Fibroblast of skin of abdomen (primary cell): Measurements from ENCODE around the gene ASB11. TPM values are rescaled to one million over a fixed set of nuclear protein-coding genes. Genes with fewer than 3 reads are reported as not detected.
A peak's percentile ranks its signal among the peaks of the same experiment; 100 is the strongest.

ENCODE experiments used
- DNase-seq: peaks from one replicate; pipeline ENCODE4 v3.0.0-alpha.2; 2013
- polyA plus RNA-seq, 2 experiments: library from polyadenylated mRNA; unstranded; fragments of 120-200 nt; gene quantifications; one replicate each; pipeline ENCODE4 v1.2.1, GENCODE V29; 2013; ENCODE audit not compliant: insufficient read length in 2 of 2

ASB11 gene, protein sequence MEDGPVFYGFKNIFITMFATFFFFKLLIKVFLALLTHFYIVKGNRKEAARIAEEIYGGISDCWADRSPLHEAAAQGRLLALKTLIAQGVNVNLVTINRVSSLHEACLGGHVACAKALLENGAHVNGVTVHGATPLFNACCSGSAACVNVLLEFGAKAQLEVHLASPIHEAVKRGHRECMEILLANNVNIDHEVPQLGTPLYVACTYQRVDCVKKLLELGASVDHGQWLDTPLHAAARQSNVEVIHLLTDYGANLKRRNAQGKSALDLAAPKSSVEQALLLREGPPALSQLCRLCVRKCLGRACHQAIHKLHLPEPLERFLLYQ
- not detected for polyA plus RNA-seq (2013, experiment 1 of 2; ENCODE audit: insufficient read length)
- 0.04 TPM for polyA plus RNA-seq (2013, experiment 2 of 2; ENCODE audit: insufficient read length)

- DNase-seq, result no peak
These were observed at the start of gene ASB11 for GRCh38 chrX:15315509-15315908. Gene ASB11 (minus strand): TSS chrX:15315640. CDS start chrX:15315605, 35 bp downstream.

DNA sequence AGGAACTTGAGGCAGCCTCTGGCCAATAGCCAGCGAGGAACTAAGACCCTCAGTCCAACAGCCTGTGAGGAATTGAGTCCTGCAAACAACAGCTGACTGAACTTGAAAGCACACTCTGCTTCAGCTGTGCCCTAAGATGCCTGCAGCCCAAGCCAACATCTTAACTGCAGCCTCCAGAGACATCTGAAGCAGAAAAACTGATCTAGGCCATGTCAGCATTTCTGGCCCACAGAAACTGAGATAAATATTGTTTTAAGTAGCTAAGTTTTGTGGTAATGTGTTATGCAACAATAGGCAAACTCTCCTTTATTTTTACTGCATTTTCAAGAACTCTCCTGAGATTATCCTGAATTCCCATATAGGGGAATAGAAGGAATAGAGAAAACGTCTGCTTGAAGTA, 44.3 kb upstream of the ASB11 start:
- DNase-seq, result no peak

- DNase-seq, result no peak
These were observed 43.1 kb upstream of the ASB11 start for GRCh38 chrX:15358533-15358932.

GRCh38 chrX:15356444-15356843, 41.0 kb upstream of the ASB11 start:
- no peak for DNase-seq

- no peak for DNase-seq
These were observed 35.0 kb upstream of the ASB11 start for GRCh38 chrX:15350329-15350996.

GRCh38 chrX:15349046-15349445, 33.6 kb upstream of the ASB11 start:
- DNase-seq, result peak; percentile 53

GRCh38 chrX:15345976-15346375, 30.5 kb upstream of the ASB11 start:
- no peak for DNase-seq

- DNase-seq, result no peak
These were observed 28.7 kb upstream of the ASB11 start for GRCh38 chrX:15344106-15344505.

DNA sequence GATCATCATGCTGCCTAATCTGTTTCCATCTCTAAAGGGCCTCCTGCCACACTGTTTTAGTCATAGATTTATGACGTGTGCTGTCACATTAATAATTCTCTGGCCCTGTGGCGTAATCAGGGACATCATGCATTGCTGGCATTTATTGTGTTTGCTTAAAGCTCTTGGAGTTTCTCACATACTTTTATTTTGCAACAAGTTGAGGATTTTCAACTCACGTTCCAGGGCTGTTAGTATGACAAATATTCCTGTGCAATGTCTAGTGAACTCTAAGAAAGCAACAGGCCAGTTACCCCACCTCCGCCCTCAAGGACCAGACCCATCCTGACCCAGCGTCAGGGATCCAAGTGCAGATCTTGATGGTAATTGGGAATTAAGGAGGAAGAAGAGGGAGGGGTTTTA, 27.6 kb upstream of the ASB11 start:
- peak; percentile 53 for DNase-seq

DNA sequence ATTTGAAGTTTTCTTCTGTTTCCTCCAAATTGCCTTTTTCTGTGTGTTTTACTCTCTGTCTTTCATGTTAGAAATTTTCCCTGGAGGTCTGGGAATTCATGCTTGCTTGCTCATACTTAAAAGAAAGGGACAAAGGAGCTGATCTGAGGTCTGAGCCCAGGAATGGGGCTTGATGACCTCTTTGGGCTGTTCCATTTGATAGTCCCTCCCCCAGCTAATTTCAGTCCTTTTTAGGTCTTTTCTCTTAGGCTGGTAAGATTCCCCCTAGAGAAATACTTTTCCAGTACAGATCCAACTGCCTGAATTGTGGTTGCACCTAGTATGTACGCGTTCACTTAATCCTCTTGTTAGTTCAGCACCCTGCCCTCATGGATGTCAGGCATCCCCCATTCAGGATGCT, 25.4 kb upstream of the ASB11 start:
- no peak for DNase-seq

DNA sequence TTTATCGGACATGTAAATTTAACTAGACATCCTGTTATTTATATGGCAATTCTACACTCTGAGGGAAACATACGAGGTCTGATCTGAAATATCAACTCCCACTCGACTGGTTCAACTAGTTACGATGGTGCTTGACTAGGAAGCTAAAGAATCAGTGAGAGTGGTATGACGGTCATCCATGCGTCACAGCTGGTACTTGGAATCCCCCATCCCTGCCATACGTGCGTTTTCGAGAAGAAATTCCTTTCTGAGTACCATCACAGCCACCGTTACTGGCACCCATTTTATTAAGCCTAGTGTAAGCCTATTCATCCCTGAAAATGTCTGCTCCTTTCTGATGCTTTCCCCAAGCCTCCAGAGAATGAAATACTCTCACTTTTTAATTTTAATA, 20.6 kb upstream of the ASB11 start:
- DNase-seq, result peak; percentile 41

DNA sequence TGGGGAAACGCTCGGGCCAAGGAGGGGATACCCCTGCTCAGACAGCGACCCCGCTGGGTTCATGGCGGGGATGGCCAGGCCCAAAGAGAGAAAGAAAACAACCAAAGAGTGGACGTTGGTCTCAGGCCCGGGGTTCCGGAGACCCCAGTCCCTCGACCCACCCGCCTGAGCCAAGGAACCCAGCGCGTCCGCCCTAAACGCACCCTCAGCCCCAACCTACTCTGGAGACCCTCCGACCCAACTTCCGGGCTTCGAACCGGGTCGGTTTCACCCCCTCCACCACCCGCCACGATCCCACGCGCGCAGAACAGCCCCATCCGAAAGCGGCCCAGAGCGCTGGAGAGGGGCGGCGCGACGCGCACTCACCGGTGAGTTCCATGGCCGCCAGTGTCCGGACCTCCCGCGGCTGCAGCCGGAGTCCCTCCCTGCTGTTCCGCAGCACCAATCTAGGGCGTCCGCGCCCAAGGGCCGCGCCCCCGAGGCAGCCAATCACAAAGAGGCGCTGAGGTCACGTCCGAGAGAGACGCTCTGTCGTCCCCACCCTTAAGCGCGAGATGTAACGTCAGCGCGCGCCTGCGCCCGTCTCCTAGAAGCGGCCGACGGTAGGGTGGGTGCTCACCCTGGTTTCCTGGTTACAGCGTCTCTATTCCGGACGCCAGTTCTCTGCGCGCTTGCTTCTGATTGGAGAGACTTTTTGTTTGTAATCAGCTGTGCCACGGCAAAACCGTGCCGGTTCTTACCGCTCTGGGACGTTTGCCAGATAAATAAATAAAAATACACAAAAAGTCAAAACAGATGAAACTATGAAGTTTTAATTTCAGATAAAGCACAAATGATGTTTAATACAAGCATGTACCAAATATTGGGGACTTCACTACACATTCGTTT, 19.9 kb upstream of the ASB11 start, which contains the start of gene PIGA:
TSS of gene PIGA (minus strand) at position 389 of the 888 bp plus-strand sequence. CDS start 3,593 bp downstream, outside the sequence.
- DNase-seq, result peak; percentile 97

GRCh38 chrX:15334561-15334960, 19.1 kb upstream of the ASB11 start:
- no peak for DNase-seq

DNA sequence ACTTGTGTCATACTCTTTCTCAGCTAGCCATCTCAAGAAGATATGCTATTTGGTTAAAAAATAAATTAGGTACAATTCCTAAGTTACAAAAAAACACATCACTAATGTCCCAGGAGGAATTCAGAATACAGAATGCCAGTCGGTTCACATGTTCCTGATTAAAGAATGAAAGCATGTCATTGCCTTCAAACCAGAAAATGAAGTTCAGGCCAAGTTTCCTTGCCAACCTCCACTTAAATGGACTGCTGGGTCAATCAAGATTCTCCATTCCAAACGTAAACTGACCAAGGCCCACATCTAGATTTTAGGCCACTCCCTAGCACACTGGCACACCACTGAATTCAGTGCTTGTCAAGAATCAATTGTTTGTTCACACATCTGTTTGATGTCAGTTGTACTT, 13.4 kb upstream of the ASB11 start:
- no peak for DNase-seq

DNA sequence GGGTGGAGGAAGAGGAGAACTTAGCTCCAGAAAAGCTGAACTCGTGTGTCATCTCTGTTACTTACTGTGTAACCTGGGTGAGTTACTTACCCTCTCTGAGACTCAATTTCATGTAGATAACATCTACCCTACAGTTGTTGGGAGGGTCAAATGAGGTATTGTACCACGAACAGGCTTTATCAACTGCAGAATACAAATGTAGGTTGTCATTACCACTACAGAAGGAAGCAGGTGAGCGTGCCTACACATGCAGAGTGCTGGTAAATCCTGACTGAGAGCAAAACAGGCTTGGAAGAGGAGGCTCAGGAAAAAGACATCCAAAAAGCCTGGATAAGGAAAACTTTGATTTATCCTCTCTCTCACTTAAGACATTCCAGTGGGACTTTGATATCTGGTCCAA, 12.7 kb upstream of the ASB11 start:
- no peak for DNase-seq

GRCh38 chrX:15322472-15322871, 7.0 kb upstream of the ASB11 start:
- no peak for DNase-seq

DNA sequence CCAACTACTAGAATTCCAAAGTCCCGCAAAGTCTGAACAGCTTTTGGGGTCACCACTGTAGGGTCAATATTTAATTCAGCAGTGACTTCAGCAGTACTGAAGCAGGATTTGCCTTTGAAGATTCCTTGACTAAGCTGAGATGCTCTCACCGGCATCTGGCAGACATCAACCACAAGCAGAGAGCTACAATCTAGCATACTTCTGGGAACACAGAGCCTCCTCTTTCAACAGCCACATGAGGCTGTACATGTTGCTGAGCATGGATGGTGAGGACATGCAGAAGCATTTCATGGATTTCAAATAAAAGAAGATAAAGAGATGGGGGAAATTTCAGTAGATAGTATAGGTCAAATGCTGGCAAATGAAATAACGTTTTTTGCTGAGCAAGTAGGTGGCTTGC, 6.6 kb upstream of the ASB11 start:
- no peak for DNase-seq

DNA sequence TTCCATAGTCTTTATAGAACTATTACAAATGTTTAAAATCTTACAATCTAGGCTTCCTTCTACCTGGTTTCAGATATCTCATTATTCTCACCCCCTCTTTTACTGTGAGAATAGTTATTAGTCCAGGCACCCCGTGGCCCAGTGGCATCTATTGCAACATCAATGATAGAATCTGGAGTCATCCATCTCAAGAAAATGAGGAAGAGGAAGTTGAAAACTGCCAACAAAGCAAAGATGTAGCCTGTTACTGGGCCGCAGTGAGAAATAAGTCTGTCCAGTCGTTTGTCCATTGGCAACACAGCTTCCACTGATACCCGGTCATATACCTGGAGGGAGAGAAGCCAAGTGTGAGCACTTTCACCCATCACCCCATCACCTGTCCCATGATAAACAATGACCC, 6.0 kb upstream of the ASB11 start:
- DNase-seq, result no peak

- DNase-seq, result no peak
These were observed 4.9 kb upstream of the ASB11 start for GRCh38 chrX:15320297-15320696.

DNA sequence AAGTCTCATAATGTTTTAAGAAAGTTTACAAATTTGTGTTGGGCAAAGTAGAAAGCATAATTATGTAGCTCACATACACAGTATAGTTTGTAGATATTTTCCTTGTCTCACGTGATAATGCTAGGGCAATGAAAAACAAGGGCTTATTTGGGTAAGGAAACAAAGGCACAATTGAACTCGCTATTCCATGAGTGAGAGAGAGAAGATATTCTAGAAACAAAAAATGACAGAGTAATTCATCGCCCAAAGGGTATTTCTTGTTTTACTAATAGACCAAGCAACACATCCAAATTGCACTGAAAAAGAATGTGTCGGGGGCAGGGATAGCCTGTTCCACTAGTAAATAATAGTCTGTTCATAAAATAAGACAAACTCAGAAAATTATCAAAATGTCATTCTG, 3.6 kb upstream of the ASB11 start:
- DNase-seq, result no peak

- DNase-seq, result no peak
These were observed 968 bp downstream of the ASB11 start for GRCh38 chrX:15314472-15314871.

GRCh38 chrX:15311119-15311518, 4.3 kb downstream of the ASB11 start:
- DNase-seq, result no peak

DNA sequence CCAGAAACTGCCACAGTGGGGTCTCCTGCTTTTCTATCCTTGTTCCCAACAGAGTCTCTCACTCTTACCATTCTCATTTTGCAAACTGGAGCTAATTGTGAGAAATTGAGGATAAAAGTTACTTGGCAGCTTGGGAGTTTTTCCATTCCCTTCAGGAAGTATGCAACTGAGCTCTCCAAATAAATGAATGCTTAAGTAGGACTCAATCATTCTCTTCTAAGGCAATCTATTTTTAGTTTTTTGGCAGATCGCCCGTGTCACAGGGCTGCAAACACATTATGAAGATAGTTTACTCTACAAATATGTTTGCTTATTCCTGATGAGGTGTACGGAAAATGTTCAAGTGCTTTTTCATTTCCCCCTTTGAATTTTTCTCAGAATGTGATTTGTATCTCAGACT, 5.3 kb downstream of the ASB11 start:
- no peak for DNase-seq
